NCI-H69 (cell line): ENCODE measurements around the gene KDM4B.
A peak's percentile ranks its signal among the peaks of the same experiment; 100 is the strongest.

Experiments used
- DNase-seq: peaks from one replicate; lab custom pipeline; 2025; lab: John Stamatoyannopoulos, UW

The KDM4B gene

GRCh38 chr19:5070930-5071329, 102.0 kb downstream of the KDM4B start:
- no peak for DNase-seq

- no peak for DNase-seq
Observed at GRCh38 chr19:5071579-5071978, 102.7 kb downstream of the KDM4B start.

- no peak for DNase-seq
Observed at GRCh38 chr19:5072115-5072514, 103.2 kb downstream of the KDM4B start.

GRCh38 chr19:5073153-5073844, 104.4 kb downstream of the KDM4B start:
- DNase-seq, result no peak

- DNase-seq, result no peak
Observed at GRCh38 chr19:5074407-5074806, 105.5 kb downstream of the KDM4B start.

- no peak for DNase-seq
Observed at GRCh38 chr19:5074830-5075394, 106.0 kb downstream of the KDM4B start.

GRCh38 chr19:5075597-5075996, 106.7 kb downstream of the KDM4B start:
- DNase-seq, result no peak

GRCh38 chr19:5076440-5077208, 107.7 kb downstream of the KDM4B start:
- no peak for DNase-seq

GRCh38 chr19:5077209-5077515, 108.2 kb downstream of the KDM4B start:
- DNase-seq, result no peak

GRCh38 chr19:5078182-5078581, 109.3 kb downstream of the KDM4B start:
- no peak for DNase-seq

GRCh38 chr19:5078666-5079065, 109.8 kb downstream of the KDM4B start:
- DNase-seq, result no peak

GRCh38 chr19:5079071-5079774, 110.3 kb downstream of the KDM4B start:
- no peak for DNase-seq

- DNase-seq, result no peak
Observed at GRCh38 chr19:5080030-5080654, 111.2 kb downstream of the KDM4B start.

- DNase-seq, result no peak
Observed at GRCh38 chr19:5080809-5081208, 111.9 kb downstream of the KDM4B start.

- no peak for DNase-seq
Observed at GRCh38 chr19:5081443-5082161, 112.7 kb downstream of the KDM4B start.

GRCh38 chr19:5083547-5083965, 114.6 kb downstream of the KDM4B start:
- DNase-seq, result no peak

- no peak for DNase-seq
Observed at GRCh38 chr19:5085566-5085965, 116.7 kb downstream of the KDM4B start.

GRCh38 chr19:5086230-5086629, 117.3 kb downstream of the KDM4B start:
- no peak for DNase-seq

- peak; percentile 87 for DNase-seq
Observed at GRCh38 chr19:5086725-5087439, 118.0 kb downstream of the KDM4B start.

- DNase-seq, result no peak
Observed at GRCh38 chr19:5089283-5089682, 120.4 kb downstream of the KDM4B start.

- no peak for DNase-seq
Observed at GRCh38 chr19:5090465-5091017, 121.6 kb downstream of the KDM4B start.
